H1 (cell line): ENCODE measurements around the gene HM13. TPM values are rescaled to one million over a fixed set of nuclear protein-coding genes. Genes with fewer than 3 reads are reported as not detected.

Source experiments
- CTCF ChIA-PET: fragments of 300-600 bp; sonication (Branson Sonifier 250); formaldehyde crosslinking; loops from one replicate; lab custom pipeline; 2021; ENCODE audit not compliant: partially characterized antibody; lab: Charles Lee
- POLR2A ChIA-PET: fragments of 300-600 bp; sonication (Branson Sonifier 250); formaldehyde crosslinking; loops from one replicate; lab custom pipeline; 2021; ENCODE audit warnings: inconsistent platforms; ENCODE audit not compliant: partially characterized antibody; lab: Charles Lee
- DNase-seq, 2 experiments: peaks; one replicate each; pipeline versions ENCODE4 v3.0.0 to v3.0.0-alpha.2; 2010 to 2022; ENCODE audit warnings: low spot score in 2 of 2, low read depth in 1 of 2, mixed read lengths in 1 of 2
- FAIRE-seq: peaks from 2 replicates; lab custom pipeline; 2011; peaks lifted over from hg19 to GRCh38; lab: Jason Lieb, UNC
- H2AFZ ChIP-seq: 2 replicates; pipeline ENCODE4 v1.8.1; 2012; ENCODE audit warnings: low read length, inconsistent platforms
- H2AK5ac ChIP-seq: 2 replicates; pipeline ENCODE4 v1.6.1; 2013; ENCODE audit warnings: low read depth, low read length
- H2BK120ac ChIP-seq: replicated peaks from 2 replicates; pipeline ENCODE3; 2013; ENCODE audit warnings: low read depth, low read length, inconsistent platforms
- H2BK12ac ChIP-seq: 2 replicates; pipeline ENCODE4 v1.6.1; 2013; ENCODE audit warnings: low read depth, low read length
- H2BK15ac ChIP-seq: 2 replicates; pipeline ENCODE4 v1.6.1; 2013; ENCODE audit warnings: low read length
- H2BK20ac ChIP-seq: 2 replicates; pipeline ENCODE4 v1.6.1; 2013; ENCODE audit warnings: low read length
- H2BK5ac ChIP-seq: 2 replicates; pipeline ENCODE4 v1.6.1; 2013; ENCODE audit warnings: low read depth, low read length
- H3K14ac ChIP-seq: 2 replicates; pipeline ENCODE4 v1.6.1; 2013; ENCODE audit warnings: inconsistent platforms; ENCODE audit not compliant: insufficient read length
- H3K18ac ChIP-seq: 2 replicates; pipeline ENCODE4 v1.6.1; 2013; ENCODE audit warnings: low read length; ENCODE audit errors: extremely low read depth
- H3K23ac ChIP-seq: 2 replicates; pipeline ENCODE4 v1.6.1; 2013; ENCODE audit warnings: inconsistent platforms; ENCODE audit not compliant: insufficient read length
- H3K23me2 ChIP-seq: 2 replicates; pipeline ENCODE4 v1.6.1; 2013; ENCODE audit warnings: low read depth, low read length
- H3K27ac ChIP-seq: 2 replicates; pipeline ENCODE4 v1.6.1; 2011; ENCODE audit warnings: low read depth, low read length, inconsistent platforms
- H3K27me3 ChIP-seq, 4 experiments: replicated peaks in 1 of 4; 1 replicate in 1 of 4; 2 replicates in 3 of 4; pipeline versions ENCODE4 v1.6.1 to v1.8.1; 2011 to 2013; ENCODE audit warnings: low read length in 3 of 4, mild to moderate bottlenecking in 3 of 4, inconsistent platforms in 2 of 4, mixed read lengths in 2 of 4, moderate library complexity in 1 of 4; ENCODE audit not compliant: control insufficient read depth in 3 of 4, insufficient read depth in 3 of 4; ENCODE audit errors: extremely low read depth in 1 of 4
- H3K36me3 ChIP-seq, 4 experiments: 2 replicates each; pipeline versions ENCODE4 v1.6.1 to v1.8.1; 2011 to 2013; ENCODE audit warnings: mild to moderate bottlenecking in 4 of 4, low read length in 3 of 4, moderate library complexity in 2 of 4, control low read depth in 1 of 4, inconsistent platforms in 1 of 4; ENCODE audit not compliant: insufficient read depth in 4 of 4, control insufficient read depth in 2 of 4
- H3K4ac ChIP-seq: replicated peaks from 2 replicates; pipeline ENCODE3; 2013; ENCODE audit warnings: low read length, low read depth, mixed read lengths, inconsistent platforms; ENCODE audit not compliant: insufficient read length
- H3K4me1 ChIP-seq, 4 experiments: replicated peaks in 1 of 4; 1 replicate in 1 of 4; 2 replicates in 3 of 4; pipeline versions ENCODE4 v1.6.1 to v1.8.1; 2011 to 2013; ENCODE audit warnings: low read length in 3 of 4, inconsistent platforms in 2 of 4, mixed read lengths in 1 of 4; ENCODE audit not compliant: insufficient read depth in 4 of 4, control insufficient read depth in 3 of 4
- H3K4me2 ChIP-seq, 2 experiments: 2 replicates each; pipeline versions ENCODE4 v1.6.1 to v1.8.1; 2011 to 2013; ENCODE audit warnings: low read depth in 2 of 2, low read length in 2 of 2, control low read depth in 1 of 2, inconsistent platforms in 1 of 2, mild to moderate bottlenecking in 1 of 2; ENCODE audit not compliant: insufficient read depth in 1 of 2
- H3K4me3 ChIP-seq, 4 experiments: fragments of 200-600, 300-600 bp in 1 of 4; sonication (generic), shearing (Covaris generic), sonication (Bioruptor Twin) in 1 of 4; 2 replicates each; pipeline versions ENCODE4 v1.5.1 to v1.8.1; 2011 to 2016; ENCODE audit warnings: low read length in 4 of 4, low read depth in 3 of 4, control low read depth in 2 of 4, inconsistent platforms in 2 of 4, mild to moderate bottlenecking in 2 of 4, mixed read lengths in 1 of 4, moderate library complexity in 1 of 4; ENCODE audit not compliant: insufficient read depth in 2 of 4; ENCODE audit errors: extremely low read depth in 1 of 4
- H3K56ac ChIP-seq: replicated peaks from 2 replicates; pipeline ENCODE3; 2013; ENCODE audit warnings: low read depth, mild to moderate bottlenecking, mixed read lengths, low read length, inconsistent platforms; ENCODE audit not compliant: insufficient read length
- H3K79me1 ChIP-seq: 2 replicates; pipeline ENCODE4 v1.6.1; 2013; ENCODE audit warnings: low read depth, low read length, control low read depth
- H3K79me2 ChIP-seq, 2 experiments: 2 replicates each; pipeline versions ENCODE4 v1.6.1 to v1.8.1; 2012 to 2013; ENCODE audit warnings: low read length in 2 of 2, mild to moderate bottlenecking in 2 of 2, inconsistent platforms in 1 of 2; ENCODE audit not compliant: insufficient read depth in 2 of 2, control insufficient read depth in 1 of 2
- H3K9ac ChIP-seq, 4 experiments: replicated peaks in 1 of 4; 1 replicate in 1 of 4; 2 replicates in 3 of 4; pipeline versions ENCODE4 v1.6.1 to v1.8.1; 2011 to 2013; ENCODE audit warnings: low read depth in 3 of 4, low read length in 3 of 4, control low read depth in 2 of 4, mild to moderate bottlenecking in 2 of 4, moderate library complexity in 2 of 4, inconsistent platforms in 1 of 4; ENCODE audit errors: extremely low read depth in 1 of 4
- H3K9me3 ChIP-seq, 2 experiments: 2 replicates each; pipeline versions ENCODE4 v1.6.1 to v1.8.1; 2012 to 2013; ENCODE audit warnings: mild to moderate bottlenecking in 2 of 2, moderate library complexity in 2 of 2, control low read depth in 1 of 2, inconsistent platforms in 1 of 2, low read depth in 1 of 2, low read length in 1 of 2, mixed read lengths in 1 of 2; ENCODE audit not compliant: insufficient read depth in 2 of 2
- H4K20me1 ChIP-seq, 2 experiments: replicated peaks in 1 of 2; 2 replicates each; pipeline versions ENCODE3 to v1.8.1; 2011 to 2013; ENCODE audit warnings: inconsistent platforms in 2 of 2, low read length in 2 of 2, mild to moderate bottlenecking in 1 of 2; ENCODE audit not compliant: insufficient read depth in 2 of 2, control insufficient read depth in 1 of 2
- H4K5ac ChIP-seq: 2 replicates; pipeline ENCODE4 v1.6.1; 2013; ENCODE audit warnings: low read length, low read depth, mixed read lengths, inconsistent platforms; ENCODE audit not compliant: insufficient read length
- H4K8ac ChIP-seq: 2 replicates; pipeline ENCODE4 v1.8.0; 2013; ENCODE audit warnings: mild to moderate bottlenecking, moderate library complexity, low read length, inconsistent platforms; ENCODE audit not compliant: insufficient read depth; ENCODE audit errors: extremely low read depth
- H4K91ac ChIP-seq: replicated peaks from 2 replicates; pipeline ENCODE3; 2013; ENCODE audit warnings: low read length, mixed read lengths, inconsistent platforms; ENCODE audit not compliant: insufficient read length
- EP300 ChIP-seq, 2 experiments: IDR thresholded peaks; 1 replicate in 1 of 2; 2 replicates in 1 of 2; pipeline ENCODE4 v1.6.1; 2011 to 2012; ENCODE audit warnings: low read depth in 2 of 2, low read length in 2 of 2, mild to moderate bottlenecking in 2 of 2, borderline replicate concordance in 1 of 2, inconsistent platforms in 1 of 2, moderate library complexity in 1 of 2
- HDAC2 ChIP-seq, 2 experiments: fragments of 300-600 bp in 1 of 2; sonication (generic) in 1 of 2; IDR thresholded peaks; 2 replicates each; pipeline ENCODE4 v1.6.1; 2011 to 2012; ENCODE audit warnings: low read depth in 2 of 2, low read length in 2 of 2, mild to moderate bottlenecking in 2 of 2, moderate library complexity in 2 of 2, borderline replicate concordance in 1 of 2, inconsistent platforms in 1 of 2
- KDM1A ChIP-seq: fragments of 200-600, 300-600 bp; sonication (generic); IDR thresholded peaks from 2 replicates; pipeline ENCODE4 v1.7.1; 2016; ENCODE audit warnings: mild to moderate bottlenecking, low read length, borderline replicate concordance
- RXRA ChIP-seq: IDR thresholded peaks from 2 replicates; pipeline ENCODE4 v1.6.1; 2011; ENCODE audit warnings: low read depth, mild to moderate bottlenecking, low read length, moderate library complexity; ENCODE audit not compliant: insufficient read depth
- SRF ChIP-seq: IDR thresholded peaks from 2 replicates; pipeline ENCODE4 v1.6.1; 2011; ENCODE audit warnings: mild to moderate bottlenecking, low read depth, low read length, moderate library complexity
- TAF1 ChIP-seq: IDR thresholded peaks from 2 replicates; pipeline ENCODE4 v1.6.1; 2011; ENCODE audit warnings: mild to moderate bottlenecking, low read depth, low read length
- WGBS, 2 experiments: shearing (Covaris generic) in 1 of 2; methylation state at CpG; one replicate each; pipeline versions ENCODE4 v1.1.6 to v1.1.7; 2013 to 2015; ENCODE audit warnings: low lambda C conversion rate in 2 of 2, mixed read lengths in 2 of 2, inconsistent platforms in 1 of 2, low coverage in 1 of 2, missing lambda C conversion rate in 1 of 2; ENCODE audit not compliant: insufficient replicate concordance in 2 of 2, insufficient coverage in 1 of 2, insufficient read length in 1 of 2; ENCODE audit errors: extremely low coverage in 1 of 2, missing lambda C conversion rate in 1 of 2; 5-methylcytosine and 5-hydroxymethylcytosine counted together
- polyA plus RNA-seq, 7 experiments: library from polyadenylated mRNA; depleted of rRNA in 3 of 7; stranded (reverse) in 5 of 7; unstranded in 2 of 7; fragments of >200 nt in 5 of 7; fragments of 200-250 nt in 2 of 7; gene quantifications; 1 replicate in 5 of 7; 2 replicates in 1 of 7; 4 replicates in 1 of 7; pipeline versions ENCODE4 v1.2.1 to v1.2.3, GENCODE V29; 2011 to 2013; ENCODE audit warnings: missing spikeins in 2 of 7, mixed read lengths in 2 of 7
- total RNA-seq: library from RNA; stranded (reverse); fragmentation: NEBNext Ultra II Directional; extraction: Animal tissue kit (Norgen Biotek cat#: 25700); gene quantifications from 2 replicates; pipeline ENCODE4 v1.2.1, GENCODE V29; 2021

HM13 gene
- total and polyA plus RNA-seq, 2 of the 8 experiments (the other 6 are each of a cell fraction or from before 2014, with no cell fraction given), result 118 to 183 TPM

GRCh38 chr20:31596831-31597480 is 82.7 kb downstream of the HM13 start:
- CTCF ChIA-PET, result interaction anchor here (0.6 to 32.8 kb wide), 4 partner anchors 11 to 59 kb away, joined by 3 to 1559 read pairs (median 50); no protein-coding TSS in a partner anchor

More at GRCh38 chr20:31596831-31597480, 82.7 kb downstream of the HM13 start:
- Histone ChIP-seq H3K27ac (0 out of 2 replicates have a peak overlapping the region, but pooled peaks have one; percentile 2), H4K8ac (no peak overlapping the region), H3K9me3 (no peaks in the 10 kb centered on the region), H2BK120ac (no peak overlapping the region), H2AFZ (no peak overlapping the region), H2BK5ac (peak overlapping the region; percentile 64; the same call in 1 of the 2 replicates), H3K4ac (no peak overlapping the region), H3K4me3 (no peak overlapping the region), H3K27me3 (no peaks in the 10 kb centered on the region), H2BK15ac (0 out of 2 replicates have a peak overlapping the region, but pooled peaks have one; percentile 40), H2BK12ac (peak overlapping the region; percentile 86), H3K14ac (no peak overlapping the region), H3K36me3 (no peaks in the 10 kb centered on the region), H3K9ac (no peak overlapping the region), H3K23ac (no peak overlapping the region), H3K79me1 (no peaks in the 10 kb centered on the region), H3K4me1 (peaks cover 18 to 27% (median 20%) of the 10 kb centered on the region in 4 experiments), H4K91ac (peak overlapping the region; percentile 4), H2AK5ac (peak overlapping the region; percentile 54; the same call in 1 of the 2 replicates), H4K5ac (peak overlapping the region; percentile 38), H3K23me2 (no peaks in the 10 kb centered on the region), H3K56ac (no peak overlapping the region), H2BK20ac (0 out of 2 replicates have a peak overlapping the region, but pooled peaks have one; percentile 2), H3K18ac (peak overlapping the region; percentile 85), H3K79me2 (no peaks in the 10 kb centered on the region), H4K20me1 (no peaks in the 10 kb centered on the region), H3K4me2 (no peak overlapping the region)
- POLR2A ChIA-PET, result interaction anchor here (1.5 to 26.1 kb wide), 5 partner anchors 10 to 45 kb away, joined by 4 to 1033 read pairs (median 48); partner anchors contain the start of gene ID1
- no peak for FAIRE-seq
- peak in 1 of 2 experiments; percentile 98; a peak in 2 of 4 replicates for TF ChIP-seq HDAC2 (IDR thresholded peaks at IDR 0.05; ENCODE audit: borderline replicate concordance in 1 of 2, low read depth in 2 of 2, low read length in 2 of 2)
- no peak for TF ChIP-seq TAF1
- no peak for TF ChIP-seq SRF
- TF ChIP-seq EP300 (IDR thresholded peaks at IDR 0.05; ENCODE audit: borderline replicate concordance in 1 of 2, low read depth in 2 of 2, low read length in 2 of 2), result no peak
- peak; percentile 99 for TF ChIP-seq KDM1A
- TF ChIP-seq RXRA, result no peak
- 62% methylated on average over 4 of the region's 4 CpGs; no CpG with 5 or more reads in 1 of the 2 experiments for WGBS, 2 experiments
- no peak for DNase-seq
